ENCODE data around the gene RBM33.

Gene RBM33

DNA sequence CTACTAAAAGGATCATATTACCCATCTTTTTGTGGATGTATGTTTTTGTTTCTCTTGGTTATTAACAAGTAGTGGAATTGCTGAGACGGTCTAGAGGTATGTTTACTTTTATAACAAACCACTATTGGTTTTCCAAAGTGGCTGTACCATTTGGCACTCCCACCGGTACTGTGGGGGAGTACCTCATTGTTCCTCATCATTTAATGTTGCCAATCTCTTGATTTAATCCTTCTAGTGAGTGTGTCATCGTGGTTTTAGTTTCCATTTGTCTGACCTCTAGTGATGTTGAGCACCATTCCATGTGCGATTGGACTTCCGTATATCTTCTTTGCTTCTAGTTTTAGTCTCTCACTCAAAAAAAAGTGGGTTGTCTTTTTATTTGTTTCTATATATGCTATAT, 50.4 kb downstream of the RBM33 start:
- DNase-seq (ENCODE audit: low read depth): no peak

DNA sequence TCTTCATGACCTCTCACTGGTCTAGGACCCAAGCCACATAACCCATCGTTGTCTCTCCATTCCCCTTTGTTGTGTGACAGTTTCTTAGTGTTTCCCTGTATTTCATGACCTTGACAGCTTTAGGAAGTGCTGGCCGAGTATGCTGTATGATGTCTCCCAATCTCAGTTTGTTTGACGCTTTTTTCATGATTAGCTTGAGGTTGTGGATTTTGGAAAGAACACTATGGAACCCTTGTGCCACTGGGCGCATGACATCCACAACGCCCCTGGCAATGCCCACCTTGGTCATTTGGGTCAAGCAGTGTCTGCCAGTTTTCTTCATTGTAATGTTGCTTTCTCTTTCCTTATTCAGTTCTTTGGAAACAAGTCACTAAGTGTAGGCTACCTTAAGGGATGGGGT, 52.3 kb downstream of the RBM33 start:
- no peak for DNase-seq (ENCODE audit: low read depth)

DNA sequence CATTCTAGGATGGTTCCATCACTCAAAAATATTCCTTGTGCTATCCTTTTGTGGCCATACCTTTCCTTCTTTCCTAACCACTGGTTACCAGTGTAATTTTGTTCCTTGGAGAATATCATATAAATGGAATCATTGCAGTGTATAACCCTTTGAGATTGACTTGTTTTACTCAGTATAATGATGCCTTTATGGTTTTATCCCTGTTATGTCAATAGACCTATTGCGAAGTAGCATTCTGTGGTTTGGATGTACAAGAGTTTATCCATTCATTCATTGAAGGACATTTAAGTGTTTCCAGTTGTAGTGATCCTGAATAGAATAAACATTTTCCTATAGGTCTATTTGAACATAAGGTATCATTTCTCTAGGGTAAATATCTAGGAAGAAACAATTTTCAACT, 54.2 kb downstream of the RBM33 start:
- DNase-seq (ENCODE audit: low read depth): no peak

DNA sequence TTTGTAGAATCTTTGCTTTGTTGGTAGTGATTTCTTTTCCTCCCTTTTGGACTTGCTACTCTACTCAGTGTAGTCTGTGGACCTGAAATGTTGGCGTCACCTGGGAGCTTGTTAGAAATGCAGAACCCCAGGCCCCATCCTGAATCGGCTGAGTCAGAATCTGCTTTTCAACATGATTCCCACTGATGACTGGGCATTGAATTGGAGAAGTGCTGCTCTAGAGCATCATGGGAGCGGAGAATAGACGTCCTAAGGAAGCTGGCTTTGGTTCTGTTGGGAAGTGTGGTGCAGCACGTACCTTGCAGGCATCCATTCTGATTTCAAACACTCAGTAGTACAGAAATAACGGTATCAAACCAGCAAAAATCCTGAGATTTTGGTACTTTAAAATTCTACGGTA, 54.7 kb downstream of the RBM33 start:
- no peak for DNase-seq (ENCODE audit: low read depth)

GRCh38 chr7:155700847-155701246, 56.4 kb downstream of the RBM33 start:
- no peak for DNase-seq (ENCODE audit: low read depth)

- DNase-seq (ENCODE audit: low read depth): no peak
Measured at GRCh38 chr7:155701972-155702544, 57.6 kb downstream of the RBM33 start.

GRCh38 chr7:155702616-155703015, 58.2 kb downstream of the RBM33 start:
- DNase-seq (ENCODE audit: low read depth): no peak

- DNase-seq (ENCODE audit: low read depth): no peak
Measured at GRCh38 chr7:155705623-155706360, 61.3 kb downstream of the RBM33 start.

GRCh38 chr7:155706376-155706775, 61.9 kb downstream of the RBM33 start:
- no peak for DNase-seq (ENCODE audit: low read depth)

- DNase-seq (ENCODE audit: low read depth): no peak
Measured at GRCh38 chr7:155709453-155709852, 65.0 kb downstream of the RBM33 start.

- DNase-seq (ENCODE audit: low read depth): no peak
Measured at GRCh38 chr7:155710031-155710430, 65.6 kb downstream of the RBM33 start.

- DNase-seq (ENCODE audit: low read depth): no peak
Measured at GRCh38 chr7:155710530-155710929, 66.1 kb downstream of the RBM33 start.

DNA sequence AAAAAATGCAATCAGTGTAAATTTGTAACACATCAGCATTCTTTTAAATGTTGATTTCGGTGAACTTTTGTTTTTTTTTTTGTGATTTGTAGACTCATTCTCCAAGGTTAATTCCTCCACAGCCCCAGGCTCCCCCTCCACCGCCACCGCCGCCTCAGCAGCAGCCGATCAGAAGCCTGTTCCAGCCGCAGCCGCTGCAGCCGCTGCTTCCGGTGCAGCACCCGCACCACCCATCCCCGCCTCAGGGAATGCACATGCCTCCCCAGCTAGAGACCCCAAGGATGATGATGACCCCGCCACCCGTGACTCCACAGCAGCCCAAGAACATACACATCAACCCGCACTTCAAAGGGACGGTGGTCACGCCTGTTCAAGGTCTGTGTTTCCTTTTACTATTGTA, 66.6 kb downstream of the RBM33 start:
- DNase-seq (ENCODE audit: low read depth): no peak

DNA sequence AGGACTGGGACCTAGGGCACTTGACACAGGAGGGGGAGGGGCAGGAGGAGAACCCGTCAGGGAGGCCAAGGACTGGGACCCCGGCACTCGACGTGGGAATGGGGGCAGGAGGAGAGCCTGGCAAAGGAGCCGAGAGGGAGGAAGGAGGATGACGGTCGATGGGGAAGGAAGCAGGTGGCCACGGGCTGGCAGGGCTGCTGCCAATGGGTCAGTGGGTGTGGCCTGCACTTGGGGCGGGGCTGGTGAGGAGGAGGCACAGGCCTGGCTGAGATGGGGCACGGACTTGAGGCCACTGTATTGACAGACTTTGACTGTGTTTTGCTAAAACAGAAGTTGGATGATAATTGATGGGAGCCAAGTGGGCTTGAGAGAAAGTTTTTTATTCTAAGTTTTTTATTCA, 68.9 kb downstream of the RBM33 start:
- DNase-seq (ENCODE audit: low read depth): no peak

DNA sequence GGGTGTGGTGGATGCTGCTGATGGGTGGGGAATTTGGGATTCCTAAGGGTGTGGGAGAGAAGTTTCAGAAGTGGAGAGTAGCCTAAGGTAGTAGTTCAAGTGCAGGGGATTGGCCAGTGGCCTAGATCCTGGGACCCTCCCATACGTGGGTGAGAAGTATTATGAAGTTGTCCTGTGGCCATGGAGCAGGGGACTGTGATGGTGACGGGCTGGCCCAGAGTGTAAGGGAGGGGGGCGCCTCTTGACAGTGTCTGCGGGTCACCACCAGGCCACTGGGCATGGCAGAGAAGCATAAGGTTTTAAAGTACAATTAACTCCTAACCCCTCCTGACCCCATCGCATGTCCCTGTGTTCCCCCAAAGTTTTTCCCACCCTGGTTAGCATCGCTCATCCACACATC, 70.2 kb downstream of the RBM33 start:
- DNase-seq (ENCODE audit: low read depth): no peak

GRCh38 chr7:155715111-155715805, 70.8 kb downstream of the RBM33 start:
- DNase-seq (ENCODE audit: low read depth): no peak

DNA sequence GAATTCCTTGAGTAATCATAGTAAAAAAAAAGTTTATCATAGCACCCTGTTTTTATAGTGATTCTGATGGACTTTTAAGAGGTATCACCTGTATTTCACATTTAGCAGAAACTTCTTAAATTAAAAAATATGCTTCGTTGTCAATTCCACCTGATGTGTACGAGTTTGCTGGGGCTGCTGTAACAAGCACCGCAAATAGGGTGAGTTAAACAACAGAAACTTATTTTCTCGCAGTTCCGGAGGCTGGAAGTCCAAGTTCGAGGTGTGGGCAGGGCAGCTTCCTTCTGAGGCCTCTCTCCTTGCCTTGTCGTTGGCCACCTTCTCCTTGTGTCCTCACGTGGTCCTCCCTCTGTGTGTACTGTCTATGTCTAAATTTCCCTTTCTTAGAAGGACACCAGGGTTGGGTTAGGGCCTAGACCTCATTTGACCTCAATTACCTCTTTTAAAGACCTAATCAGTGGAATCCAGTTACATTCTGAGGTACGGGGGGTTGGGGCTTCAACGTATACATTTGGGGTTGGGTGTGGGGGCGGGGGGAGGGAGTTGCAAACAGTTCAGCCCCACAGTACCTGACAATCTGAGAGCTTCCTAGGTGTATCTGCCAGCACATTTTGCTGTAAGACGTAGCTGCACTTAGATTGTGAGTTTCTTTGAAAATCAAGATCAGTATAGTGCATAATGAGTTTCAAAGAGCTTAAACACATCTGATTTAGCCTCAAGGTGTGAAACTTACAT, 72.7 kb downstream of the RBM33 start:
- DNase-seq (ENCODE audit: low read depth): no peak

GRCh38 chr7:155721056-155721455, 76.6 kb downstream of the RBM33 start:
- no peak for DNase-seq (ENCODE audit: low read depth)

GRCh38 chr7:155722118-155722517, 77.7 kb downstream of the RBM33 start:
- DNase-seq (ENCODE audit: low read depth): no peak

- no peak for DNase-seq (ENCODE audit: low read depth)
Measured at GRCh38 chr7:155722936-155723335, 78.5 kb downstream of the RBM33 start.

- no peak for DNase-seq (ENCODE audit: low read depth)
Measured at GRCh38 chr7:155724327-155725005, 80.0 kb downstream of the RBM33 start.

DNA sequence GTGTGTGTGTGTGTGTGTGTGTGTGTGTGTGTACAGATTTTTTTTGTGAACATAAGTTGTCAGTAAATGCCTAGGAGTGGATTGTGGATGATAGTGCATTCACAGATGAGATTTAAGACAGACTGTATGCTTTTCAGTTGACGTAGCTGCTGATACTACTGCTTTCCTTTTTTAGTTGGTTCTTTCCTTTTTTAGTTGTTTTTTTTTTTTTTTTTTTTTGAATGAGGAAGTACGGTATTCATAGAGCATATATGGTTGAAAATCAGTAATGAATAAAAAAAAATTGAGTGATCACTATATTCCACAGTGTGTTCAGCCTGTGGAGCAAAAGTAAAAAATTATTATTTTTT, 80.5 kb downstream of the RBM33 start:
- no peak for DNase-seq (ENCODE audit: low read depth)
